RWPE2 (cell line): ENCODE results near the gene TRIM3.

Experiments used
- ATAC-seq: fragments of 200-7000 bp; cut with Tn5 transposase; 3 replicates; pipeline ENCODE4 v1.9.1; 2021; ENCODE audit warnings: low read depth
- DNase-seq: peaks from one replicate; pipeline ENCODE4 v3.0.0-alpha.2; 2020; ENCODE audit warnings: low spot score
- H3K27ac ChIP-seq: fragments of 450-650 bp; 2 replicates; pipeline ENCODE4 v1.5.1; 2017; ENCODE audit warnings: mild to moderate bottlenecking; ENCODE audit not compliant: poor library complexity, severe bottlenecking
- H3K27me3 ChIP-seq: fragments of 250-450 bp; sonication (Bioruptor Pico); 2 replicates; pipeline ENCODE4 v1.5.1; 2021; ENCODE audit warnings: mild to moderate bottlenecking, moderate library complexity; ENCODE audit not compliant: insufficient read depth, poor library complexity, severe bottlenecking
- H3K36me3 ChIP-seq: fragments of 250-450 bp; sonication (Bioruptor Pico); 2 replicates; pipeline ENCODE4 v1.5.1; 2020; ENCODE audit warnings: low read depth, mild to moderate bottlenecking, moderate library complexity
- H3K4me1 ChIP-seq: fragments of 250-450 bp; sonication (Bioruptor Pico); 2 replicates; pipeline ENCODE4 v1.5.1; 2021; ENCODE audit warnings: mild to moderate bottlenecking, moderate library complexity; ENCODE audit not compliant: insufficient read depth, poor library complexity, severe bottlenecking
- H3K4me3 ChIP-seq: fragments of 250-450 bp; sonication (Bioruptor Pico); 2 replicates; pipeline ENCODE4 v1.5.1; 2021; ENCODE audit warnings: mild to moderate bottlenecking, moderate library complexity; ENCODE audit not compliant: severe bottlenecking
- H3K9me3 ChIP-seq: fragments of 250-450 bp; sonication (Bioruptor Pico); 2 replicates; pipeline ENCODE4 v1.5.1; 2021; ENCODE audit warnings: mild to moderate bottlenecking, moderate library complexity; ENCODE audit not compliant: severe bottlenecking
- TF ChIP-seq, protein P1 (sequence below): fragments of 450-650 bp; IDR thresholded peaks from one replicate; pipeline ENCODE4 v1.5.1; 2017; ENCODE audit warnings: mild to moderate bottlenecking, moderate library complexity; ENCODE audit not compliant: poor library complexity, severe bottlenecking

TRIM3 gene

GRCh38 chr11:6481012-6481923, 7.5 kb upstream of the TRIM3 start, which contains the start of the genes ARFIP2 and TIMM10B:
Gene ARFIP2, minus strand, starts transcription at chr11:6481331. Its CDS starts 910 bp downstream, at chr11:6480421.
Gene TIMM10B, plus strand, starts transcription at chr11:6481501. Its CDS starts 16 bp downstream, at chr11:6481517.
- ATAC-seq (peak; percentile 95), DNase-seq (peak; percentile 98)
- Histone ChIP-seq H3K36me3 (peaks cover 80% of the 10 kb centered on the region), H3K27ac (peak within 1 kb of the TSS; percentile 61), H3K4me3 (peak within 1 kb of the TSS; percentile 63), H3K27me3 (no peaks in the 10 kb centered on the region), H3K4me1 (peaks cover 6% of the 10 kb centered on the region), H3K9me3 (no peaks in the 10 kb centered on the region)
- TF ChIP-seq, protein P1, sequence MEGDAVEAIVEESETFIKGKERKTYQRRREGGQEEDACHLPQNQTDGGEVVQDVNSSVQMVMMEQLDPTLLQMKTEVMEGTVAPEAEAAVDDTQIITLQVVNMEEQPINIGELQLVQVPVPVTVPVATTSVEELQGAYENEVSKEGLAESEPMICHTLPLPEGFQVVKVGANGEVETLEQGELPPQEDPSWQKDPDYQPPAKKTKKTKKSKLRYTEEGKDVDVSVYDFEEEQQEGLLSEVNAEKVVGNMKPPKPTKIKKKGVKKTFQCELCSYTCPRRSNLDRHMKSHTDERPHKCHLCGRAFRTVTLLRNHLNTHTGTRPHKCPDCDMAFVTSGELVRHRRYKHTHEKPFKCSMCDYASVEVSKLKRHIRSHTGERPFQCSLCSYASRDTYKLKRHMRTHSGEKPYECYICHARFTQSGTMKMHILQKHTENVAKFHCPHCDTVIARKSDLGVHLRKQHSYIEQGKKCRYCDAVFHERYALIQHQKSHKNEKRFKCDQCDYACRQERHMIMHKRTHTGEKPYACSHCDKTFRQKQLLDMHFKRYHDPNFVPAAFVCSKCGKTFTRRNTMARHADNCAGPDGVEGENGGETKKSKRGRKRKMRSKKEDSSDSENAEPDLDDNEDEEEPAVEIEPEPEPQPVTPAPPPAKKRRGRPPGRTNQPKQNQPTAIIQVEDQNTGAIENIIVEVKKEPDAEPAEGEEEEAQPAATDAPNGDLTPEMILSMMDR = no peak

DNA sequence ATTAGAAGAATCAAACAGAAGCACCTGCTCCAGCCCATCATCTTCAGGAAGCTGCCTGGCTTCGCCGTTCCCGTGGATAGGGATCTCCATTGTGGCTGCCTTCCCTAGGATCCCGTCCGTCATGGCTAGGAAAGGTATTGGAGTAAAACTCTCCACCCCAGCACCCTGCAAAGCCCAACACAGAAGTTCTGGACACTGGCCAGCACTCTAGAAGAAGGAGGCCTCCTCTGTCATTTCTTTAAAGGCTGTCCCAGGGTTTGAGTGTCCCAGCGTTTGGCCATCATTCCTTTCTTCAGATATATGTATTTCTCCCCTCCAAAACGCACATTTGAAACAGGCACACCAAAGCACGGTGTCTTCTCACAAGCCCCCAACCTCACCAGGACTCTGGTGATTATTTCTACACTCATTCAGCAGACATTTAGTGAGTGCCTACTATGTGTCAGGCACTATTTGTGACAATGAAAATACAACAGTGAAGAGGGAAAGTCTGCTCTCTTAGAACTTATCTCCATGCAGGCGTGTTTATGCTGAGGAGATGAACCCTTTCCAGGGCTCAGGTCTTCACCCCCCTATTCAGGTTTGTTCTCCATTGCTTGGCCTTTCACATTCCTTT, 6.7 kb upstream of the TRIM3 start:
- DNase-seq (no peak), ATAC-seq (no peak)
- peaks cover 73% of the 10 kb centered on the region for H3K36me3 ChIP-seq
- no peaks in the 10 kb centered on the region for H3K27me3 ChIP-seq
- H3K9me3 ChIP-seq = no peaks in the 10 kb centered on the region
- peak overlapping the region; percentile 63 for H3K4me3 ChIP-seq
- peaks cover 6% of the 10 kb centered on the region for H3K4me1 ChIP-seq
- peak overlapping the region; percentile 61 for H3K27ac ChIP-seq
- TF ChIP-seq, protein P1 = no peak

DNA sequence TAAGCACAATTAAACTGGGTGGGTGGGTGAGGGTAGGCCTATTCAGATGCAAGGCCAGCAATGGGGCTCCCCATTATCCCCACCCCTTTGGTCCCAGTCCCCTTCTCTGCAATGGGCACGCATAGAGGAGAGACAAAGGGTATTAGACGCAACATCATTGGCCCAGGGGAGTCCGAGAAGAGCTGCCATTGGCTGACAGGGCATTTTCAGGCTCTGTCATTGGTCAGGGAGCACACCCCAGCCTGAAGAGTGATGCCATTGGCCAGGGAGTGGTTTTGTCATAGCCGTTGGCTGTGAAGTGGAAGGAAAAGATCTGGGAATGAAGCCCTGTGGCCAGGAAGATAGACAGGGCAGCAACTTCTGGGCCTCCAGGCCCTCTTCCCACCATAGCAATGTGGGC, 2.8 kb upstream of the TRIM3 start:
- H3K36me3 ChIP-seq = peaks cover 38% of the 10 kb centered on the region
- H3K27me3 ChIP-seq = no peaks in the 10 kb centered on the region
- H3K4me1 ChIP-seq = no peaks in the 10 kb centered on the region
- H3K4me3 ChIP-seq = no peak overlapping the region
- ATAC-seq (no peak), DNase-seq (no peak)
- no peak overlapping the region for H3K27ac ChIP-seq
- no peaks in the 10 kb centered on the region for H3K9me3 ChIP-seq
- TF ChIP-seq, protein P1 = no peak

DNA sequence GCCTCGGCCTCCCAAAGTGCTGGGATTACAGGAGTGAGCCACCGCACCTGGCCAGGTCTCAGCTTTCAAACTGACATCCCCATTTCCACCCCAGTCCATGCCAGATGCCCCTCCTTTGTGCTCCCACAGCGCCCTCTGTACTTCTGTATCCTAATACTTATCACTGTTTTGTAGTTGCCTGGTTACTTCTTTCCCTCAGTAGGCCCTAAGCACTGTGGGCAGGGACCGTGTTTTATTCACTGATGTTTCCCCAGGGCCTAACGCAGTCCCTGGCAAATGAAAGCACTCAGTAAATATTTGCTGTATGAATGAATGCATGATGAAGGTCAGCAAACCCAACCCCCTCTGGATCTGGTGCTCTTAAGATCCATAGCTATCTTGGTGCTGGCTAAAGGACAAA, 2.2 kb upstream of the TRIM3 start:
- peaks cover 38% of the 10 kb centered on the region for H3K36me3 ChIP-seq
- no peaks in the 10 kb centered on the region for H3K9me3 ChIP-seq
- DNase-seq = no peak
- no peaks in the 10 kb centered on the region for H3K4me1 ChIP-seq
- ATAC-seq = no peak
- TF ChIP-seq, protein P1 = no peak
- no peak overlapping the region for H3K27ac ChIP-seq
- no peaks in the 10 kb centered on the region for H3K27me3 ChIP-seq
- H3K4me3 ChIP-seq = no peak overlapping the region
